H1 (cell line): ENCODE data around the gene SLC9A7. TPM values are rescaled to one million over a fixed set of nuclear protein-coding genes. Genes with fewer than 3 reads are reported as not detected.

Source experiments
- CTCF ChIA-PET: fragments of 300-600 bp; sonication (Branson Sonifier 250); formaldehyde crosslinking; loops from one replicate; lab custom pipeline; 2021; ENCODE audit not compliant: partially characterized antibody; lab: Charles Lee
- POLR2A ChIA-PET: fragments of 300-600 bp; sonication (Branson Sonifier 250); formaldehyde crosslinking; loops from one replicate; lab custom pipeline; 2021; ENCODE audit warnings: inconsistent platforms; ENCODE audit not compliant: partially characterized antibody; lab: Charles Lee
- DNase-seq, 2 experiments: peaks; one replicate each; pipeline versions ENCODE4 v3.0.0 to v3.0.0-alpha.2; 2010 to 2022; ENCODE audit warnings: low spot score in 2 of 2, low read depth in 1 of 2, mixed read lengths in 1 of 2
- FAIRE-seq: peaks from 2 replicates; lab custom pipeline; 2011; peaks lifted over from hg19 to GRCh38; lab: Jason Lieb, UNC
- H2AFZ ChIP-seq: 2 replicates; pipeline ENCODE4 v1.8.1; 2012; ENCODE audit warnings: low read length, inconsistent platforms
- H2AK5ac ChIP-seq: 2 replicates; pipeline ENCODE4 v1.6.1; 2013; ENCODE audit warnings: low read depth, low read length
- H2BK120ac ChIP-seq: replicated peaks from 2 replicates; pipeline ENCODE3; 2013; ENCODE audit warnings: low read depth, low read length, inconsistent platforms
- H2BK12ac ChIP-seq: 2 replicates; pipeline ENCODE4 v1.6.1; 2013; ENCODE audit warnings: low read depth, low read length
- H2BK15ac ChIP-seq: 2 replicates; pipeline ENCODE4 v1.6.1; 2013; ENCODE audit warnings: low read length
- H2BK20ac ChIP-seq: 2 replicates; pipeline ENCODE4 v1.6.1; 2013; ENCODE audit warnings: low read length
- H2BK5ac ChIP-seq: 2 replicates; pipeline ENCODE4 v1.6.1; 2013; ENCODE audit warnings: low read depth, low read length
- H3K14ac ChIP-seq: 2 replicates; pipeline ENCODE4 v1.6.1; 2013; ENCODE audit warnings: inconsistent platforms; ENCODE audit not compliant: insufficient read length
- H3K18ac ChIP-seq: 2 replicates; pipeline ENCODE4 v1.6.1; 2013; ENCODE audit warnings: low read length; ENCODE audit errors: extremely low read depth
- H3K23ac ChIP-seq: 2 replicates; pipeline ENCODE4 v1.6.1; 2013; ENCODE audit warnings: inconsistent platforms; ENCODE audit not compliant: insufficient read length
- H3K23me2 ChIP-seq: 2 replicates; pipeline ENCODE4 v1.6.1; 2013; ENCODE audit warnings: low read depth, low read length
- H3K27ac ChIP-seq: 2 replicates; pipeline ENCODE4 v1.6.1; 2011; ENCODE audit warnings: low read depth, low read length, inconsistent platforms
- H3K27me3 ChIP-seq, 4 experiments: replicated peaks in 1 of 4; 1 replicate in 1 of 4; 2 replicates in 3 of 4; pipeline versions ENCODE4 v1.6.1 to v1.8.1; 2011 to 2013; ENCODE audit warnings: low read length in 3 of 4, mild to moderate bottlenecking in 3 of 4, inconsistent platforms in 2 of 4, mixed read lengths in 2 of 4, moderate library complexity in 1 of 4; ENCODE audit not compliant: control insufficient read depth in 3 of 4, insufficient read depth in 3 of 4; ENCODE audit errors: extremely low read depth in 1 of 4
- H3K36me3 ChIP-seq, 4 experiments: 2 replicates each; pipeline versions ENCODE4 v1.6.1 to v1.8.1; 2011 to 2013; ENCODE audit warnings: mild to moderate bottlenecking in 4 of 4, low read length in 3 of 4, moderate library complexity in 2 of 4, control low read depth in 1 of 4, inconsistent platforms in 1 of 4; ENCODE audit not compliant: insufficient read depth in 4 of 4, control insufficient read depth in 2 of 4
- H3K4ac ChIP-seq: replicated peaks from 2 replicates; pipeline ENCODE3; 2013; ENCODE audit warnings: low read length, low read depth, mixed read lengths, inconsistent platforms; ENCODE audit not compliant: insufficient read length
- H3K4me1 ChIP-seq, 4 experiments: replicated peaks in 1 of 4; 1 replicate in 1 of 4; 2 replicates in 3 of 4; pipeline versions ENCODE4 v1.6.1 to v1.8.1; 2011 to 2013; ENCODE audit warnings: low read length in 3 of 4, inconsistent platforms in 2 of 4, mixed read lengths in 1 of 4; ENCODE audit not compliant: insufficient read depth in 4 of 4, control insufficient read depth in 3 of 4
- H3K4me2 ChIP-seq, 2 experiments: 2 replicates each; pipeline versions ENCODE4 v1.6.1 to v1.8.1; 2011 to 2013; ENCODE audit warnings: low read depth in 2 of 2, low read length in 2 of 2, control low read depth in 1 of 2, inconsistent platforms in 1 of 2, mild to moderate bottlenecking in 1 of 2; ENCODE audit not compliant: insufficient read depth in 1 of 2
- H3K4me3 ChIP-seq, 4 experiments: fragments of 200-600, 300-600 bp in 1 of 4; sonication (generic), shearing (Covaris generic), sonication (Bioruptor Twin) in 1 of 4; 2 replicates each; pipeline versions ENCODE4 v1.5.1 to v1.8.1; 2011 to 2016; ENCODE audit warnings: low read length in 4 of 4, low read depth in 3 of 4, control low read depth in 2 of 4, inconsistent platforms in 2 of 4, mild to moderate bottlenecking in 2 of 4, mixed read lengths in 1 of 4, moderate library complexity in 1 of 4; ENCODE audit not compliant: insufficient read depth in 2 of 4; ENCODE audit errors: extremely low read depth in 1 of 4
- H3K56ac ChIP-seq: replicated peaks from 2 replicates; pipeline ENCODE3; 2013; ENCODE audit warnings: low read depth, mild to moderate bottlenecking, mixed read lengths, low read length, inconsistent platforms; ENCODE audit not compliant: insufficient read length
- H3K79me1 ChIP-seq: 2 replicates; pipeline ENCODE4 v1.6.1; 2013; ENCODE audit warnings: low read depth, low read length, control low read depth
- H3K79me2 ChIP-seq, 2 experiments: 2 replicates each; pipeline versions ENCODE4 v1.6.1 to v1.8.1; 2012 to 2013; ENCODE audit warnings: low read length in 2 of 2, mild to moderate bottlenecking in 2 of 2, inconsistent platforms in 1 of 2; ENCODE audit not compliant: insufficient read depth in 2 of 2, control insufficient read depth in 1 of 2
- H3K9ac ChIP-seq, 4 experiments: replicated peaks in 1 of 4; 1 replicate in 1 of 4; 2 replicates in 3 of 4; pipeline versions ENCODE4 v1.6.1 to v1.8.1; 2011 to 2013; ENCODE audit warnings: low read depth in 3 of 4, low read length in 3 of 4, control low read depth in 2 of 4, mild to moderate bottlenecking in 2 of 4, moderate library complexity in 2 of 4, inconsistent platforms in 1 of 4; ENCODE audit errors: extremely low read depth in 1 of 4
- H3K9me3 ChIP-seq, 2 experiments: 2 replicates each; pipeline versions ENCODE4 v1.6.1 to v1.8.1; 2012 to 2013; ENCODE audit warnings: mild to moderate bottlenecking in 2 of 2, moderate library complexity in 2 of 2, control low read depth in 1 of 2, inconsistent platforms in 1 of 2, low read depth in 1 of 2, low read length in 1 of 2, mixed read lengths in 1 of 2; ENCODE audit not compliant: insufficient read depth in 2 of 2
- H4K20me1 ChIP-seq, 2 experiments: replicated peaks in 1 of 2; 2 replicates each; pipeline versions ENCODE3 to v1.8.1; 2011 to 2013; ENCODE audit warnings: inconsistent platforms in 2 of 2, low read length in 2 of 2, mild to moderate bottlenecking in 1 of 2; ENCODE audit not compliant: insufficient read depth in 2 of 2, control insufficient read depth in 1 of 2
- H4K5ac ChIP-seq: 2 replicates; pipeline ENCODE4 v1.6.1; 2013; ENCODE audit warnings: low read length, low read depth, mixed read lengths, inconsistent platforms; ENCODE audit not compliant: insufficient read length
- H4K8ac ChIP-seq: 2 replicates; pipeline ENCODE4 v1.8.0; 2013; ENCODE audit warnings: mild to moderate bottlenecking, moderate library complexity, low read length, inconsistent platforms; ENCODE audit not compliant: insufficient read depth; ENCODE audit errors: extremely low read depth
- H4K91ac ChIP-seq: replicated peaks from 2 replicates; pipeline ENCODE3; 2013; ENCODE audit warnings: low read length, mixed read lengths, inconsistent platforms; ENCODE audit not compliant: insufficient read length
- BCL11A ChIP-seq, 2 experiments: IDR thresholded peaks; one replicate each; pipeline ENCODE4 v1.6.1; 2011; ENCODE audit warnings: low read depth in 2 of 2, low read length in 2 of 2, mild to moderate bottlenecking in 2 of 2
- CBX8 ChIP-seq: fragments of 300-800, 300-1000 bp; sonication (generic); IDR thresholded peaks from 2 replicates; pipeline ENCODE4 v1.7.1; 2016; ENCODE audit warnings: low read depth, low read length, borderline replicate concordance
- CHD1 ChIP-seq: IDR thresholded peaks from 2 replicates; pipeline ENCODE4 v1.6.1; 2012; ENCODE audit warnings: low read depth, low read length, improper control_type of control experiment
- CTBP2 ChIP-seq: IDR thresholded peaks from 2 replicates; pipeline ENCODE4 v1.7.0; 2011; ENCODE audit warnings: borderline replicate concordance, mild to moderate bottlenecking, moderate library complexity, mixed read lengths, low read length; ENCODE audit not compliant: insufficient read depth, insufficient read length
- EP300 ChIP-seq, 2 experiments: IDR thresholded peaks; 1 replicate in 1 of 2; 2 replicates in 1 of 2; pipeline ENCODE4 v1.6.1; 2011 to 2012; ENCODE audit warnings: low read depth in 2 of 2, low read length in 2 of 2, mild to moderate bottlenecking in 2 of 2, borderline replicate concordance in 1 of 2, inconsistent platforms in 1 of 2, moderate library complexity in 1 of 2
- JUND ChIP-seq: IDR thresholded peaks from 2 replicates; pipeline ENCODE4 v1.6.1; 2011; ENCODE audit warnings: mild to moderate bottlenecking, improper control_type of control experiment, low read length
- KDM5A ChIP-seq: fragments of 200-600 bp; IDR thresholded peaks from 2 replicates; pipeline ENCODE4 v1.7.1; 2012; ENCODE audit warnings: mild to moderate bottlenecking, low read length, inconsistent platforms, mixed read lengths
- NRF1 ChIP-seq: IDR thresholded peaks from 2 replicates; pipeline ENCODE4 v1.6.1; 2011; ENCODE audit warnings: mild to moderate bottlenecking, low read depth, low read length, improper control_type of control experiment
- POLR2A ChIP-seq, 2 experiments: IDR thresholded peaks; 1 replicate in 1 of 2; 2 replicates in 1 of 2; pipeline ENCODE4 v1.6.1; 2011; ENCODE audit warnings: low read depth in 2 of 2, low read length in 2 of 2, mild to moderate bottlenecking in 2 of 2; ENCODE audit errors: control extremely low read depth in 1 of 2
- POLR2AphosphoS5 ChIP-seq: IDR thresholded peaks from 2 replicates; pipeline ENCODE4 v1.6.1; 2011; ENCODE audit warnings: low read depth, low read length
- TAF7 ChIP-seq: optimal IDR thresholded peaks from 2 replicates; pipeline ENCODE3; 2011; ENCODE audit warnings: low read depth, mild to moderate bottlenecking, inconsistent platforms, low read length, moderate library complexity, borderline replicate concordance
- whole genome bisulfite sequencing, 2 experiments: shearing (Covaris generic) in 1 of 2; methylation state at CpG; one replicate each; pipeline versions ENCODE4 v1.1.6 to v1.1.7; 2013 to 2015; ENCODE audit warnings: low lambda C conversion rate in 2 of 2, mixed read lengths in 2 of 2, inconsistent platforms in 1 of 2, low coverage in 1 of 2, missing lambda C conversion rate in 1 of 2; ENCODE audit not compliant: insufficient replicate concordance in 2 of 2, insufficient coverage in 1 of 2, insufficient read length in 1 of 2; ENCODE audit errors: extremely low coverage in 1 of 2, missing lambda C conversion rate in 1 of 2; 5-methylcytosine and 5-hydroxymethylcytosine counted together
- polyA plus RNA-seq, 7 experiments: library from polyadenylated mRNA; depleted of rRNA in 3 of 7; stranded (reverse) in 5 of 7; unstranded in 2 of 7; fragments of >200 nt in 5 of 7; fragments of 200-250 nt in 2 of 7; gene quantifications; 1 replicate in 5 of 7; 2 replicates in 1 of 7; 4 replicates in 1 of 7; pipeline versions ENCODE4 v1.2.1 to v1.2.3, GENCODE V29; 2011 to 2013; ENCODE audit warnings: missing spikeins in 2 of 7, mixed read lengths in 2 of 7
- total RNA-seq: library from RNA; stranded (reverse); fragmentation: NEBNext Ultra II Directional; extraction: Animal tissue kit (Norgen Biotek cat#: 25700); gene quantifications from 2 replicates; pipeline ENCODE4 v1.2.1, GENCODE V29; 2021

The SLC9A7 gene
- total and polyA plus RNA-seq, 2 of the 8 experiments (the other 6 are each of a cell fraction or from before 2014, with no cell fraction given) = 6.7 to 17.2 TPM

- Histone ChIP-seq H2AFZ (no peak overlapping the region), H2BK12ac (no peak overlapping the region), H3K79me2 (no peaks in the 10 kb centered on the region), H4K20me1 (peaks cover 0 to 2% of the 10 kb centered on the region in 2 experiments), H3K4me2 (no peak overlapping the region), H3K4ac (no peak overlapping the region), H4K5ac (no peak overlapping the region), H3K23ac (no peak overlapping the region), H3K27me3 (no peaks in the 10 kb centered on the region), H3K27ac (no peak overlapping the region), H4K8ac (no peak overlapping the region), H2BK20ac (no peak overlapping the region), H2AK5ac (no peak overlapping the region), H2BK15ac (no peak overlapping the region), H3K14ac (no peak overlapping the region), H3K4me3 (no peak overlapping the region), H3K36me3 (no peaks in the 10 kb centered on the region), H2BK120ac (no peak overlapping the region), H4K91ac (no peak overlapping the region), H3K9ac (no peak overlapping the region), H2BK5ac (no peak overlapping the region), H3K23me2 (no peaks in the 10 kb centered on the region), H3K9me3 (no peaks in the 10 kb centered on the region), H3K4me1 (no peaks in the 10 kb centered on the region), H3K56ac (no peak overlapping the region), H3K79me1 (no peaks in the 10 kb centered on the region), H3K18ac (no peak overlapping the region)
- TF ChIP-seq EP300 (IDR thresholded peaks at IDR 0.05; ENCODE audit: borderline replicate concordance in 1 of 2, low read depth in 2 of 2, low read length in 2 of 2) = no peak
- TF ChIP-seq POLR2AphosphoS5 = no peak
- TF ChIP-seq JUND = no peak
- TF ChIP-seq KDM5A = no peak
- no peak for TF ChIP-seq NRF1
- TF ChIP-seq POLR2A (IDR thresholded peaks at IDR 0.05; ENCODE audit: control extremely low read depth in 1 of 2, low read depth in 2 of 2, low read length in 2 of 2) = no peak
- TF ChIP-seq BCL11A (IDR thresholded peaks at IDR 0.05; ENCODE audit: low read depth in 2 of 2, low read length in 2 of 2) = no peak
- no peak for TF ChIP-seq CHD1
- no peak for TF ChIP-seq CBX8
- TF ChIP-seq CTBP2 = no peak
- no peak for TF ChIP-seq TAF7
- ChIA-PET CTCF (no interaction called here), POLR2A (no interaction called here)
- DNase-seq (no peak), FAIRE-seq (no peak)
- WGBS, 2 experiments = 76% methylated on average over 3 of the region's 3 CpGs; no CpG with 5 or more reads in 1 of the 2 experiments
Measured at GRCh38 chrX:46704767-46705386, 54.0 kb downstream of the SLC9A7 start.
